GM19468 (cell line): ENCODE results near the gene PRRT1.
"Not testable (repeated sequence)": the region's sequence is repeated elsewhere in the genome, so short reads cannot be mapped to it uniquely, and the experiment has no call there.

Source experiments
- ATAC-seq: cut with Tn5 transposase; IDR thresholded peaks from one replicate; pipeline ENCODE4 v1.9.1; 2021; ENCODE audit warnings: mild to moderate bottlenecking, moderate library complexity, moderate number of reproducible peaks; ENCODE audit not compliant: unreplicated experiment; ENCODE audit errors: extremely low read depth

Gene PRRT1

DNA sequence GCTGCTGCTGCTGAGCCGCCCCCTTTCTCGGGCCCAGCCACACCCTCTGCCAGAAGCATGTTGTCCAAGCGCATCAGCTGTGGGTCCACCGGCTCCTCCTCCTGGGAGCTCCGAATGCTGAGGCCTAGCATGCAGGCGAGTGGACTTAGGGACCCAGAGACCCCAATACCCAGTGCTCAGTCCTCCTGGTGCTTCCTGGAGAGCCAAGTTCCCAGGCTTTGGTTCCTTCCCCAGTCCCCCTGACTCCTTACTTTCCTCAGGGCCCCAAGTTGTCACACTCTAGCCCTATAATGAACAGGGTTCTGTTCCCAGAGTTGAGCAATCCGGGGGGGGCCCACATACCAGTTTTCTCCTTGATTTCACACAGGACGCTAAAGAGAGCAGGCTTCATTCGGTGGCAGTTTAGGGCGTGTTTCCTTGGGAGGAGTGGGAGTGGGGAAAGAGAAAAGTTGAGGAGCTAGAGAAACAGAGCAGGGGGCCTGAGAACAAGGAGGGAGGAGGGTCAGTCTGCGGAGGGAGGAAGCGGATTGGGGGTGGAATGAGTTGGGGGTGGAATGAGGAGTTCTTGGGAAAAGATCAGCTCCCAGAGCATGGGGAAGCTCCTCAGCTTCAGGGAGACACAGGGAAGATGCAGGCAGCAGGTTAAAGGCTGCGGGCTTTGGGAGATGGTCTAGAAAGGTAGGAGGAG is 36.8 kb upstream of the PRRT1 start:
- no peak for ATAC-seq

DNA sequence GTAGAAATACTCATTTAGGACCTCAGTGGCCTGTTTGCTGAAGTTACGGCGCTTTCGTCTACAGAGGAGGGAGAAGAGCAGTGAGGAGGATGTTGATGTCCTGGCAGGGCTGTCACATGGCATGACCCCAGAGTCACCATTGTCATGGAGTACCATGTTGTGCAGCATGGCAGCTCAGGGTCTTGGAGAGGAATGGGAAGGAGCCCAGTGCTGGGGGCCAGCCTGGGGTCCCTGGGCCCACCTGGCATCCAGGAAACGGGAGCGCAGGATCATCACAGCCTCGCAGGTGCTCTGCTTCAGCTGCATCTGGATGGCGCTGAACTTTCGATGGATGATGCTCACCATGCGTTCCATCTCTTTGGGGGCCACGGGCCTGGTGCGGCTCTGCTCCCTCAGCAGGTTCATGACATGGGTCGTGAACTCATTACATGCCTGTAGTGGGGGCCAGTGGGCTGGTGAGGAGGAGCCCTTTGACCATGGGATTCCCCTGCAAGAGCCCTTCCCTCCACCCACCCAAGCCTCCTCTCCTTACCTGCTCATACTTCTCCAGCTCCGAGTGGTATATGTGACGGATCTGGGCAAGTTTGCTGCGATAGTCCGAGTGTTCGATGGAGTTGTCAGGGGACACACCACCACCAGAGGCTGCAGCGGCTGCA is 36.1 kb upstream of the PRRT1 start:
- not testable (repeated sequence) for ATAC-seq

DNA sequence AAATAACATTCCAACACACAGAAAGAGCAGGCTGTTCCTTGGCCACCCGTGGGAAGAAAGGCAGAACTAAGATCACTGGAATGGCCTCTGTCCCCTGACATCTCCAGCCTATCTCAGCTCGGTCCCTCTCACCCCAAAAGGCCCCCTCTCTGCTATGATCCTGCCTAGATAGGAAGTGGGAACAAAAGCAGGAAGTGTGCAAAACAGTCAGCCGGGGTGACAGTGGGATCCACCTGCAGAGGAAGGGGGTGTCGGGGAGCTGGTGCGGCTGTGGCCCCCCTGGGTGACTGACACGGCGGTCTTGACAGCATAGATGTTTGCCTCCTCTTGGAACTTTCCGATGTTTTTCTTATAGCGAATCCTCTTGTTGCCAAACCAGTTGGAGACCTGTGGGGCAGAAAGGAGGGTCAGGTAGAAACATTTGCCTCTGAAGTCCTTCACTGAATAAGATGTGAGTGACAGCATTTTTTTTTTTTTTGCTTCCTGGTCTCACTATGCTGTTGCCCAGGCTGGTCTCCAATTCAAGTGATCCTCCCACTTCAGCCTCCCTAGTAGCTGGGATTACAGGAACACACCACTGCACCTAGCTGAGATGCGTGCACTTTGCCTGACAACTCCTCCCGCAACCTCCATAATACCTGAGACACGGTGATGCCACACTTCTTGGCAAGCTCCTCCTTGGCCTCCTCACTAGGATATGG is 35.4 kb upstream of the PRRT1 start:
- ATAC-seq = no peak

DNA sequence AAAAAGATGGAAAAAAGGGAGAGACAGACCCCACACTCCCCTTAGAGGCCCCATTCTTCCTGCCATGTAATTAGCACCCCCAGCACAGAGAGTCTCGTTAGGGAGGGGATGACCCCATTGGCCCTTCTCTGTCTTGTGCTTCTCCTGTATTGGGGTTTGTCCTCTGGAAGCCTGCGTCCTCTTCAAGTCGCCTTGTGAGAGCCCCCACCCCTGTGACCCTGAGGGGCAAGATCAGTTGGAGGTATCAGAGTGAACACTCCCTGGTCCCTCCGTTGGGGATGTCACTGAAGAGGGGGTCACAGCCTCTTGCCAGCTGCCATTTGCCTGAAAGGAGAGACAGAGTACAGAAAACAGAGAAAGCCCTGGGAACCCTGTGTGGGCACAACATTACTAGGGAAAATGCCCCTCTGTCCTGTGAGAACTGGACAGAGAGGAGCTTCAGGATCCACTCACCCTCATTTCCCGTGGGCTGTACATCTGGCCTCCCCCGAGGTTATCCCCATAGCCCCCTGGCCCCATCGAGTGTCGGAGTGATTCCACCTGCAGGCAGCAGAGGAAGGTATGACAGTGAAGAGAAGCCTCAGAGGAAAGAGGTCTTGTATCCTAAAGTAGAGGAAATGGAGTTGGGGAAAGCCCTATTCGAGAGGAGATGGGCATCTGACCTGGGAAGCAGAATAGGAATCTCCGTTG is 34.6 kb upstream of the PRRT1 start:
- not testable (repeated sequence) for ATAC-seq

DNA sequence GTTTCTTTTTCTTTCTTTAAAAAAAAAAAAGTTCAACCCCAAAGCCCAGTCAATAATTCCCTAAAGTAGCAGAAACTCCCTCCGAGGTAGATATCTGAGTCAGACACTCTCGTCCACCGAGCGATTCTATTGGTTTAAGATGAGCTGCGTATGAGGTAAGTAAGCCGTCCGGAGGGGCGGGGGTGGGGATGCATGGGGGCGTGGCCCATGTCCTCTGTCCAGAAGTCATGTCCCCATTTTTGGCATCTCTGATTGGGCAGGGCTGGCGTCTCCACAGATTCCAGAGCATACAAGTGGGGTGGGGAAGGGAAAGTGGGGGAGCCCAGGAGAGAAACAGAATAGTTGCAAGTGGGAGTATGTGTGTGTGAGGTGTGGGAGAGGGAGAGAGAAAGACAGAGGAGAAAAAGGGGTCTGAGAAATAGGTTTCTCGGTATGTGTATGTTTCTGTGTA is 34.0 kb upstream of the PRRT1 start:
- ATAC-seq = not testable (repeated sequence)

DNA sequence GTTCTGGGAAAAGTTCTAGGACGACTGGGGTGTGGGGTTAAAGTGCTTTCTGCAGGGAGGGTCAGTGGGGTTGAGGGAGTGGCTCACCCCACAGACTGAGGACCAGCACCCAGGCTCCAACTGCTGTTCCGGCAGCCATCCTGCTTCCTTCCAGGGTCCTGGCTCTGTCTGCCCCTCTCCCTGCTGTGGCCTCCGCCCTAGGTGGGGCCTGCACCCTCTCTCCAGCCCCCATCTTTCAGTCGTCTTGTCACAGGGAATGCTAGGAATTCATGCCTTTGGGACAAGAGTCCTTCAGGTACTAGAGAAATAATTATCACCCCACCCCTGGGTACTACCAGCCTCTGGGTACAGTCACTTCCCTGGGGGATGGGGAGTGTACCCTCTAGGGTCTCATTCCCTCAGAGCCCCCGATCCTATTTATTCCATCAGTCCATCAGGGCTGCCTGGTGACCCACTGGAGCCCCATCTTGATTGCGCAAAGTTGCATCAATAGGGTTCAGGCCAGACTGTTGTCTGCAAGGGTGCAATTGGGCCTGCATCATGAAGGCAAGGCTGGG is 32.4 kb upstream of the PRRT1 start, which contains the start of gene AGER:
Gene AGER, minus strand, starts transcription at position 170 of the 557 bp plus-strand sequence. Its CDS starts 31 bp downstream, at position 139.
- ATAC-seq = no peak

DNA sequence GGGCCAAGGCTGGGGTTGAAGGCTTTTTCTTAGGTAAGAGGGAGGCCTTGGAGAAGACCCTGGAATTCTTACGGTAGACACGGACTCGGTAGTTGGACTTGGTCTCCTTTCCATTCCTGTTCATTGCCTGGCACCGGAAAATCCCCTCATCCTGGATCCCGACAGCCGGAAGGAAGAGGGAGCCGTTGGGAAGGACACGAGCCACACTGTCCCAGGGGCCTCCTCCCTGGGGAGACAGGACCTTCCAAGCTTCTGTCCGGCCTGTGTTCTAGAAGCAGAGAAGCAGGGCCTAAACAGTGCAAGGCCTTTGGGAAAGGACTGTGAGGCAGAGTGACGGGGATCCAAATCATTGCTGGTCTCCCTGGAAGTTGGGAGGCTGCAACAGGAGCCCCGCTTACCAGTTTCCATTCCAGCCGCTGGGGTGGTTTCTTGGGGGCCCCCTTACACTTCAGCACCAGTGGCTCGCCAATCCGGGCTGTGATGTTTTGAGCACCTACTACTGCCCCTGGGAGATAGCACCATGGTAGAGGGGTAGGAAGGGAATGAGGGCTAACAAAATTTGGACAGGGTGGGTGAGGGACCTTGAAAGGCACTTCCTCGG is 31.8 kb upstream of the PRRT1 start:
- no peak for ATAC-seq

DNA sequence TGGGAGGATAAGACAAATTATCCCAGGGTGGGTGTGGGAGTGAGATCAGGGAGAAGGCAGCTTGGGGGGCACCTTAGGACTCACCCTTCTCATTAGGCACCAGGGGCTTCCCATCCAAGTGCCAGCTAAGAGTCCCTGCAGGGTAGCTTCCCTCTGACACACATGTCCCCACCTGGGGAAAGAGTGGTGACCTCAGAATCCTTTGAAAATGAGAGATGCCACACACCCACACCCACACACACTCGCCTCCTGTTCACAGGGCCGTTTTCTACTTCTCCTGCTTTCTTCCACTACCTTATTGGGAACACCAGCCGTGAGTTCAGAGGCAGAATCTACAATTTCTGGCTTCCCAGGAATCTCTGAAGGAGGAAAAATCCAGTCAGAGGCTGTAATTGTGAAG is 31.3 kb upstream of the PRRT1 start:
- no peak for ATAC-seq

DNA sequence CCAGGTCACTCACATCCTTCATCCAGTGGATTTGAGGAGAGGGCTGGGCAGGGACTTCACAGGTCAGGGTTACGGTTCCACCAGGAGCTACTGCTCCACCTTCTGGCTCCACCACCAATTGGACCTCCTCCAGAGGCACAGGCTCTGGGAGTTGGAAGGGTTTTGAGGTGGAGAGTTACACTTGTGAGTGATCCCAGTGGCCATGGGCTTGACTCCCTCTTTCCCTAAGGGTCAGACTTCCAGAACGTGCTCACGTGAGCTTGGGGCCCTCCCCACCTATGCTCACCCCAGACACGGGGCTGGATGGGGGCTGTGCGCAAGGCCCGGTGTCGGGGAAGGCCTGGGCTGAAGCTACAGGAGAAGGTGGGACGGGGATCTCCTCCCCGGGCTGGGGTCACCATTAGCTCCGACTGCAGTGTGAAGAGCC is 30.8 kb upstream of the PRRT1 start:
- ATAC-seq = no peak

DNA sequence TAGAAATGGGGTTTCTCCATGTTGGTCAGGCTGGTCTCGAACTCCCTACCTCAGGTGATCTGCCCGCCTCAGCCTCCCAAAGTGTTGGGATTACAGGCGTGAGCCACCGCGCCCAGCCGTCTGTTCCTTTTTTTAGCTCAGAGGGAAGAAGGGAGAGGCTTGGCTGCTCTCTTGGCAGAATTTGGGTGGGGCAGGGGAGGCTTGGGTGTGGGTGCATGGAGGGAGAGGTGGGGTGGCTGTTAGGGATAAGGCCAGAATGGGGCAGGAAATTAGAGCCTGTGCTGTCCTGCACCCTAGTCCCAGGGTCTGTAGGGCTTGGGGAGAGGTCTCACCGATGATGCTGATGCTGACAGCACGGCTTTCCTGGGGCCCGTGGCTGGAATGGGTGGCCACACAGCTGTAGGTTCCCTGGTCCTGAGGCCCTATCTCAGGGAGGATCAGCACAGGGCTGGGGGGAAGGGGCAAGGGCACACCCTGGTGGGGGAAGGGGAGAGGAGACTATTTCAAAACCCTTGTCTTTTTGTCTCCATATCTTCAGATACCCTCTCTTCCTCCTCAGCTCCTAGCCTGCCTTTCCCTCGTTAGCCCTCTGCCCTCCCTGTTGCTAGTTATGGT is 30.3 kb upstream of the PRRT1 start:
- ATAC-seq = no peak

DNA sequence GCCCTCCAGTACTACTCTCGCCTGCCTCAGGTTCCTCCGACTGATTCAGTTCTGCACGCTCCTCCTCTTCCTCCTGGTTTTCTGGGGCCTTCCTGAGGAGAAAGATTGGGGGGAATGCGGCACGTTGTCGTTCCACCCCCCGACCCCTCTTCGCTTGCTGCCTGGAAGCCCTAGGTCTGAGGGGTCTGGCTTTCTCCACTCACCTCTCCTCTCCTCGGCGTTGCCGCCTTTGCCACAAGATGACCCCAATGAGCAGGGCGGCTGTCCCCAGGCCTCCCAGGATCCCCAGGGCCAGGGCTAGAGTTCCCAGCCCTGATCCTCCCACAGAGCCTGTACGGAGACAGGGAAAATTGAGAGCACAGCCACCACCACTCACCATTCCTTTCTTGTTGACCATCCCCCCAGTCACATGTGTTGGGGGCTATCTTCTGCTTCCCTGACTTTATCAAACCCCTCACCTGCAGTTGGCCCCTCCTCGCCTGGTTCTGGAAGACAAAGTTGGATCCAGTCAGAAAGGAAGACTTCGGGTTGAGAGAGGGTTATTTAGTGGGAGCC is 29.5 kb upstream of the PRRT1 start:
- no peak for ATAC-seq

DNA sequence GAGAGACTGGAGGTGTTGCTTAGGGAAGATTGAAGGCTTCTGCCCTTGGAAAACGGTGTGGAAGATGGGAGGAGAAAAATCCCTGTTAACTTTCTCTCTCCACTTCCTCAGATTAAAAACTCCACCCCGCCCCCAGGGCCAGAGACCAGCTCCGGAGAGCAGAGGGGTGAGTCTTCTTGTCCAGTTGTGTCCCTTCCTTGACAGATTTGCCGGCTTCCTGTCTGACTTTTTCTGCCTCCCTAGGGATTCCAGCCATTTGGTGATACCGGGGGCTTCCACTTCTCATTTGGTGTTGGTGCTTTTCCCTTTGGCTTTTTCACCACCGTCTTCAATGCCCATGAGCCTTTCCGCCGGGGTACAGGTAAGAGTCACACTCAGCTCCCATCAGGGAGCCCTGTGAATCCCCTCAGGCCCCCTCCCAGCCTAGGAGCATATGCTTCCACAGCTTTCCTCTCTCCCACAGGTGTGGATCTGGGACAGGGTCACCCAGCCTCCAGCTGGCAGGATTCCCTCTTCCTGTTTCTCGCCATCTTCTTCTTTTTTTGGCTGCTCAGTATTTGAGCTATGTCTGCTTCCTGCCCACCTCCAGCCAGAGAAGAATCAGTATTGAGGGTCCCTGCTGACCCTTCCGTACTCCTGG is 28.1 kb upstream of the PRRT1 start:
- no peak for ATAC-seq

DNA sequence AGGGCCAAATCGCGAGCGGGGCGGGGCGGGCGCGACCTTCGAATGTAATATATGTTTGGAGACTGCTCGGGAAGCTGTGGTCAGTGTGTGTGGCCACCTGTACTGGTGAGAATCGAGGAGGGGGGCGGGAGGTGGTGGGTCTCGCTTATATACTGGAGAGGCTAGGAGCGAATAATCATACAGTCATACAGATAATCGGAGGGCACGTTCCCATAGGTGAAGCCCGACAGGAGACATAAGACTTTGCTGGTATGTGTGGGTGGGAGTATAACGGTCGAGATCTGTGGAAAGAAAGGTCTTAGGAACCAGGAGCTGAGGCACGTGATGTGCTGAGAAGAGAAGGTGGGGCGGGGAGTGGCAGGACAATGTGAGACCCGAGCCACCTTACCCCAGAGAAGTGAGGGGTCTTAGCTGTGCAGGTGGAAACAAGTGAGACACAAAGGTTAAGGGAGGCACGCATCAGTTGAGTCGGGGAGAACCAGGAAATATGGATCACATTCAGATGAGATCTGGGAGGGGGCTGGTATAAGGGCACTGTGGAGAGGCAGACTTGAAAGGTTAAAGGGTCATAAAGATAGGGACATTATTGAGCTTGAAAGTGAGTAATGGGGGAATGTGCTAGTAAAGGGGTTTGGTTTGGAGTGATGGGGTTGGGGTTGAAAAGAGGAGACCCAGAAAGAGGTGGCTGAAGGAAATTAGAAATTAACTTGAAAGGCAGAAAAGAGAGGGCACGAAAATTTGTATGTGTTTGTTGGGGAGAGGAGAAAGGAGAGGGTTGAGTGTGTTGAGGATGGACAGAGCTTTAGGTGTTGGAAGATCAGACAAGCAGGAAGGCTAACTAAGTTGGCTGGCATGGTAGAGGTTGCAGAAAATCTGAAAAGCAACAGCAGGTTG is 27.1 kb upstream of the PRRT1 start:
- no peak for ATAC-seq

DNA sequence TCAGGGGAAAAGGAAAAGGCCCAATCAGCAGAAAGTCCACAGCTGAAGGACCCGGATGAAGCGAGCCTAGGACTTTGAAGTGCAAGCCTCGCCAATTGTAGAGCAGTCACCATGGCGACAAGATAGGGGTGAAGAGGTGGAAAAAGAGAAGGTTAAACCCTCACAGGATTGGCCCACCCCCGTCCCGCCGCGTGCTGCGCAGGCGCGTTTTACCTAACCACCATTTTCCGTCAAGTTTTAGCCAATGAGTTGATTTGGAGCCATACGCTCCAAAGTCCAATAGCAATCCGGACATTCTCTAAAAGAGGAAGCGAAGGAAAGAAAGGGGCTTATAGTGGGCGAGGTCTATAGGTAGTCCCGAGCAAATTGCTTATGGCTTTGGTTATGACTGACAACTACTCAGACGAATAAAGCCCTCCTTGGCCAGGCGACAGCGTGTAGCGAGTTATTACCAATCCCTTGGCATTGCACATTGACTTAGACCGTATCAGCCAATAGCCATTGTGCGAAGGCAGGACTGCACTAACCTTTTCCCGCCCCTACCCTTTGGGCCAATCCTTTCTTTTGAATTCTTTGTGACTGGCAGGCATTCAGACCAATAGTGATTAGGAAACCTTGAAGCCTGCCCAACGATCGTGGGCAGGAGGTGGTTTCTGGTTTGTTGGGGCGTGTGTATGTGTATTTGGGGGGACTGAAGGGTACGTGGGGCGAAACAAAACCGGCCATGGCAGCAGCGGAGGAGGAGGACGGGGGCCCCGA is 26.2 kb upstream of the PRRT1 start, which contains the start of gene RNF5:
Gene RNF5, plus strand, starts transcription at position 618 of the 759 bp plus-strand sequence. Its CDS starts 107 bp downstream, at position 725.
- peak; percentile 86 for ATAC-seq

DNA sequence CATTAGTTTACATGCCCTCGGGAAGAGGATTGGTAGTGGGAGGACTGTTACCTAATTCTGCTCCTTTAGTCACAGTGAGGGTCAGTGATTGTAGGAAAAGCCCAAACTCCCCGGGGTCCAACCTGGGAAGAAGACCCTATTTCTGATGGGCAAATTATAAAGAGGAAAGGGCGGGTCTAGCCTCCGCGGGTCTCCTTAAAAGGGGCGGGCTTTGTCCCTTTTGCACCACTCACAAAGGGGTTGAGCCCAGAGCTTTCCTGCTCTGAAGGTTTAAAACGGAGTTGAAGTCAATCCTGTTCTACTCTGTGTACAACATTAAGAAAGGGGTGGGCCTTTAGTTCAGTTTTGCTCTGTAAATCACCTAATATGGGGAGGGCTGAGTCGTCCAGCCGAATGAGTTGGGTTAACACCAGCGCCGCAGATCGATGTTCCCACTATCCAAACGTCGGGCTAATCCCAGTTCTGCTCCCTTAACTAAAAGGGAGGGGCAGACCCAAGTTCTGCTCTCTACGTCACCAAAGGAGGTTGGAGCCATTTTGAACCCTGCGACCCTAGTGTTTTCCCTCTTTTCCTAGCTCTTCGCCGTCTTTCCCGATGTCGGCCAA is 25.5 kb upstream of the PRRT1 start:
- no peak for ATAC-seq

DNA sequence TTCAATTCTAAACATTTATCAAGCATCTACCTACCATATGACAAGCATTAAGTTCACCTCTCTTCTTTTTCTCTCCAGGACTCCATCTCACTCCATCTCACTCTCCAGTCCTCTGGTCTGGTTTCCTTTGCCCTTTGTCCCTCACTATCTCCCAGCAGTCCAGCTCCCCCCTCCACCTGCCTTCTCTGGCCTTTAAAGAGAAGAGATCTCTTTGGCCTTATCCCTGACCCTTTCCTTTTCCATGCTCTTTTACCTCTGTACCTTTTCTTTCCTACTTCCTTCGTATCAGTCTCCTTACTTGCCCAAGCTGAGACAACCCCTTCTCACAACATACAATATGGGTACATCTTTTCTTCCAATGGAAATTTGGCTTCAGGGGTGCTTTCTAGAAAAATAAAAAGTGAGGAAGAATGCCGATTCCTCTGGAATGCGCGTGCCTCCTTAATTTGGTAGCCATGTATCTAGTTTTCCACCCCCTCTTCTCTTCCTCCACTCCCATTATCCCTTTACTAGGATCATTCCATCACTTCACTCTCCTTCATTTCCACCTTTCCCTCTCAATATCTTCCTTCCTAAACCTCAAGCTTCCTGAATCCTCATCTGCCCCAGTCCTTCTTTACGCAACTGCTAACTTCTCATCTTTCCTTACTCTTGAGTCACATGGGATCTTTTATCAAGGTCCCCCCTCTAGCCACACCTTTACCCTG is 24.9 kb upstream of the PRRT1 start:
- ATAC-seq = no peak
